Smooth muscle cell (in vitro differentiated cells): ENCODE data around the gene SFPQ. TPM values are rescaled to one million over a fixed set of nuclear protein-coding genes. Genes with fewer than 3 reads are reported as not detected.

Experiments used
- DNase-seq: peaks from one replicate; lab custom pipeline; 2025; ENCODE audit not compliant: unreplicated experiment; lab: John Stamatoyannopoulos, UW
- H2AFZ ChIP-seq: fragments of 200-600 bp; sonication (generic); 2 replicates; pipeline ENCODE4 v1.6.0; 2016; ENCODE audit warnings: antibody characterized with exemption, low read depth, mild to moderate bottlenecking
- H3F3A ChIP-seq: fragments of 200-600 bp; sonication (generic); 2 replicates; pipeline ENCODE4 v1.6.0; 2017; ENCODE audit warnings: antibody characterized with exemption, low read depth
- H3K27ac ChIP-seq: fragments of 200-600 bp; sonication (generic); 2 replicates; pipeline ENCODE4 v1.5.1; 2016; ENCODE audit warnings: low read depth, mild to moderate bottlenecking
- H3K27me3 ChIP-seq: fragments of 200-600 bp; sonication (generic); 2 replicates; pipeline ENCODE4 v1.6.1; 2016; ENCODE audit warnings: low read depth, mild to moderate bottlenecking
- H3K36me3 ChIP-seq: fragments of 200-600 bp; sonication (generic); 2 replicates; pipeline ENCODE4 v1.5.1; 2016; ENCODE audit warnings: low read depth
- H3K4me1 ChIP-seq: fragments of 200-600 bp; sonication (generic); 2 replicates; pipeline ENCODE4 v1.5.1; 2016; ENCODE audit warnings: low read depth
- H3K4me2 ChIP-seq: fragments of 200-600 bp; sonication (generic); 2 replicates; pipeline ENCODE4 v1.6.0; 2016; ENCODE audit warnings: mild to moderate bottlenecking
- H3K4me3 ChIP-seq: fragments of 200-600 bp; sonication (generic); 2 replicates; pipeline ENCODE4 v1.5.1; 2016; ENCODE audit warnings: mild to moderate bottlenecking
- H3K79me2 ChIP-seq: fragments of 200-600 bp; sonication (generic); 2 replicates; pipeline ENCODE4 v1.6.0; 2016; ENCODE audit warnings: low read depth, mild to moderate bottlenecking
- H3K9ac ChIP-seq: fragments of 200-600 bp; sonication (generic); 2 replicates; pipeline ENCODE4 v1.6.0; 2016; ENCODE audit warnings: low read depth
- H3K9me3 ChIP-seq: fragments of 200-600 bp; sonication (generic); replicated peaks from 2 replicates; pipeline ENCODE4 v1.5.1; 2016; ENCODE audit warnings: low read depth
- H4K20me1 ChIP-seq: fragments of 200-600 bp; sonication (generic); 2 replicates; pipeline ENCODE4 v1.6.0; 2016; ENCODE audit warnings: low read depth
- WGBS: methylation state at CpG from one replicate; pipeline ENCODE4 v1.1.7; 2016; ENCODE audit warnings: low lambda C conversion rate; 5-methylcytosine and 5-hydroxymethylcytosine counted together
- polyA plus RNA-seq: library from polyadenylated mRNA; unstranded; fragments of >200 nt; fragmentation: Nextera tagmentation; extraction: Ambion mirVana; gene quantifications from 2 replicates; pipeline ENCODE4 v1.2.1, GENCODE V29; 2016
- total RNA-seq: library from RNA; depleted of rRNA; stranded (reverse); fragments of >200 nt; gene quantifications from 2 replicates; pipeline ENCODE4 v1.2.3, GENCODE V29; 2014
- TF ChIP-seq, protein P1 (sequence below): fragments of 200-600 bp; sonication (generic); IDR thresholded peaks from 2 replicates; pipeline ENCODE4 v1.5.1; 2017; ENCODE audit warnings: borderline replicate concordance, mild to moderate bottlenecking, antibody characterized with exemption; ENCODE audit not compliant: insufficient read depth, poor library complexity, severe bottlenecking

Gene SFPQ
- total and polyA plus RNA-seq, 2 experiments from 2014 or later: 73.0 to 119 TPM

DNA sequence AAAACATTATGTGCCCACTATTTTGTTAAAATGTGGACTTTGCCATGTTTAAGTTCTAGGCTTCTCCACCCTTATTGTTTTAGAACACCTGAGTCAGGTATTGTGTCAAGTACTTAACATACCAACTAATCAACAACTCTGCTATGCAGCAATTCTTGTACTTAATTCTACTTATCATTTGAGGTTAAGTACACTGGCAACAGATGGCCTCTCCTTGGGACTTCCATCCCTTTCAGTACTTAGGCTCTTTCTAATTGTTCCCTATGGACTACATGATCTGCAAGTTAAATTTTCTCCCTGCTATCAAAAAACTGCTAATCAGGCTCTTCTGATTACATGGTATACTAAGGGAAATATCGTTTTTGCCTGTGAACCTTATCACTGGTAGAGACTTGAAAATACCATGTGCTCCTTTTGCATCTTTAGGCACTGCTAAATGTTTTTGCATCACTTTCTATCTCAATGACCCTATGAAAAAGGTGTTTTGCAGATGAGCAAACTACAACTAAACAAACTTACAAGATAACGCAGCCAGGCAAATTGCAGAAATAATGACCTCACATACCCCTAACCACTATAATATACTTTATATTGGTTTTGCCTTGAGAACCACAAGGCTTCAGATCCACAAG is 18.9 kb downstream of the SFPQ start:
- no peak overlapping the region for H2AFZ ChIP-seq
- DNase-seq: no peak
- peaks cover 55% of the 10 kb centered on the region for H4K20me1 ChIP-seq
- TF ChIP-seq, protein P1, sequence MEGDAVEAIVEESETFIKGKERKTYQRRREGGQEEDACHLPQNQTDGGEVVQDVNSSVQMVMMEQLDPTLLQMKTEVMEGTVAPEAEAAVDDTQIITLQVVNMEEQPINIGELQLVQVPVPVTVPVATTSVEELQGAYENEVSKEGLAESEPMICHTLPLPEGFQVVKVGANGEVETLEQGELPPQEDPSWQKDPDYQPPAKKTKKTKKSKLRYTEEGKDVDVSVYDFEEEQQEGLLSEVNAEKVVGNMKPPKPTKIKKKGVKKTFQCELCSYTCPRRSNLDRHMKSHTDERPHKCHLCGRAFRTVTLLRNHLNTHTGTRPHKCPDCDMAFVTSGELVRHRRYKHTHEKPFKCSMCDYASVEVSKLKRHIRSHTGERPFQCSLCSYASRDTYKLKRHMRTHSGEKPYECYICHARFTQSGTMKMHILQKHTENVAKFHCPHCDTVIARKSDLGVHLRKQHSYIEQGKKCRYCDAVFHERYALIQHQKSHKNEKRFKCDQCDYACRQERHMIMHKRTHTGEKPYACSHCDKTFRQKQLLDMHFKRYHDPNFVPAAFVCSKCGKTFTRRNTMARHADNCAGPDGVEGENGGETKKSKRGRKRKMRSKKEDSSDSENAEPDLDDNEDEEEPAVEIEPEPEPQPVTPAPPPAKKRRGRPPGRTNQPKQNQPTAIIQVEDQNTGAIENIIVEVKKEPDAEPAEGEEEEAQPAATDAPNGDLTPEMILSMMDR: no peak
- no peaks in the 10 kb centered on the region for H3K9me3 ChIP-seq
- peaks cover 38% of the 10 kb centered on the region for H3F3A ChIP-seq
- H3K9ac ChIP-seq: no peak overlapping the region
- no peak overlapping the region for H3K4me3 ChIP-seq
- 76% methylated on average over 2 of the region's 2 CpGs for WGBS
- no peaks in the 10 kb centered on the region for H3K4me1 ChIP-seq
- H3K79me2 ChIP-seq: peaks cover 2% of the 10 kb centered on the region
- H3K27me3 ChIP-seq: no peaks in the 10 kb centered on the region
- no peak overlapping the region for H3K27ac ChIP-seq
- H3K4me2 ChIP-seq: no peak overlapping the region
- peaks cover 18% of the 10 kb centered on the region for H3K36me3 ChIP-seq

DNA sequence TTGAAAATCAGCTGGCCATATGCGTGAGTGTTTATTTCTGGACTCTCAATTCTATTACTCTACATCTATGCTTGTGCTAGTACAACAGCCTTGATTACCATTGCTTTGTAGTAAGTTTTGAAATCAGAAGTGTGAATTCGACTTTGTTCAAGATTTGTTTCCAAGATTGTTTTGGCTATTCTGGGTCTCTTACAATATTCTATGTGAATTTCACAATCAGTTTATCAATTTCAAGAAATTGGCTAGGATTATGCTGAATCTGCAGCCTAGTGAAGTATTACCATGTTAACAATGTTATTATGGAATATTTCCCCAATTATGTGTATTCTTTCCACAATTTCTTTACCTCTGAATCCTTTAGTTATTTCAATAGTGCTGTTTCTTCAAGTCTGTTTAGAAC is 19.5 kb downstream of the SFPQ start:
- H3K4me2 ChIP-seq: no peak overlapping the region
- no peak overlapping the region for H3K27ac ChIP-seq
- WGBS: 97% methylated on average over 2 of the region's 2 CpGs
- H3K4me1 ChIP-seq: no peaks in the 10 kb centered on the region
- no peak for DNase-seq
- H3F3A ChIP-seq: peaks cover 34% of the 10 kb centered on the region
- peaks cover 18% of the 10 kb centered on the region for H3K36me3 ChIP-seq
- TF ChIP-seq, protein P1: no peak
- H3K27me3 ChIP-seq: no peaks in the 10 kb centered on the region
- no peak overlapping the region for H3K4me3 ChIP-seq
- no peaks in the 10 kb centered on the region for H3K79me2 ChIP-seq
- H3K9ac ChIP-seq: no peak overlapping the region
- H2AFZ ChIP-seq: no peak overlapping the region
- no peaks in the 10 kb centered on the region for H3K9me3 ChIP-seq
- peaks cover 50% of the 10 kb centered on the region for H4K20me1 ChIP-seq

DNA sequence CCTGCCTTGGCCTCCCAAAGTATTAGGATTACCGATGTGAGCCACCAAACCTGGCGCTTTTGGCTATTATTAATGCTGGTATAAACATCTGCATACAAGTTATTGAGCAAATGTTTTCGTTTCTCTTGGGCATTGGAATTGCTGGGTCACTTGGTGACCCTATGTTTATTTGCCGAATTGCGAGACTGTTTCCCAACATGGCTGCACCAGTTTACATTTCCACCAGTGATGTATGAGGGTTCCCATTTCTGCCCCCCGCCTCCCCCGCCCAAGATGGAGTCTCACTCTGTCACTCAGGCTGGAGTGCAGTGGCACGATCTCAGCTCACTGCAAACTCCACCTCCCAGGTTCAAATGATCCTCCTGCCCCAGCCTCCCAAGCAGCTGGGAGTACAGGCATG is 20.9 kb downstream of the SFPQ start:
- no peak overlapping the region for H3K27ac ChIP-seq
- DNase-seq: no peak
- WGBS: 98% methylated on average over 8 of the region's 8 CpGs
- H4K20me1 ChIP-seq: peaks cover 35% of the 10 kb centered on the region
- H3K27me3 ChIP-seq: no peaks in the 10 kb centered on the region
- no peaks in the 10 kb centered on the region for H3K4me1 ChIP-seq
- no peak overlapping the region for H3K4me2 ChIP-seq
- peaks cover 13% of the 10 kb centered on the region for H3K36me3 ChIP-seq
- TF ChIP-seq, protein P1: no peak
- H3K9ac ChIP-seq: no peak overlapping the region
- no peak overlapping the region for H2AFZ ChIP-seq
- no peaks in the 10 kb centered on the region for H3K79me2 ChIP-seq
- H3K9me3 ChIP-seq: no peaks in the 10 kb centered on the region
- H3F3A ChIP-seq: peaks cover 25% of the 10 kb centered on the region
- H3K4me3 ChIP-seq: no peak overlapping the region

DNA sequence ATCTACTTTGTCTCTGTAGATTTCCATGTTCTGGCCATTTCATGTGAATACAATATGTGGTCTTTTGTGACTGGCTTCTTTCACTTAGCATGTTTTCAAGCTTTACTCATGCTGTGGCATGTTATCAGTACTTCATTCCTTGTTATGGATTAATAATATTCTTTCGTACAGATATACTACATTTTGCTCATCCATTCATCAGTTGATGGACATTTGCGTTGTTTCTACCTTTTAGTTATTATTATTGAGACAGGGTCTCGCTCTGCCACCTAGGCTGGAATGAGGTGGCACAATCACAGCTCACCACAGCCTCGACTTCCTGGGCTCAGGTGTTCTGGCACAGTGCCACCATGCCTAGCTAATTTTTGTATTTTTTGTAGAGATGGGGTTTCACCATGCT is 21.4 kb downstream of the SFPQ start:
- no peaks in the 10 kb centered on the region for H3K79me2 ChIP-seq
- TF ChIP-seq, protein P1: no peak
- H3K27me3 ChIP-seq: no peaks in the 10 kb centered on the region
- H3F3A ChIP-seq: peaks cover 22% of the 10 kb centered on the region
- WGBS: 94% methylated on average over 4 of the region's 4 CpGs
- no peak overlapping the region for H2AFZ ChIP-seq
- H3K27ac ChIP-seq: no peak overlapping the region
- H3K36me3 ChIP-seq: peaks cover 10% of the 10 kb centered on the region
- H4K20me1 ChIP-seq: peaks cover 31% of the 10 kb centered on the region
- H3K9me3 ChIP-seq: no peaks in the 10 kb centered on the region
- H3K4me2 ChIP-seq: no peak overlapping the region
- no peaks in the 10 kb centered on the region for H3K4me1 ChIP-seq
- H3K4me3 ChIP-seq: no peak overlapping the region
- no peak for DNase-seq
- H3K9ac ChIP-seq: no peak overlapping the region
